ENCODE data around the gene ZCCHC7. TPM values are rescaled to one million over a fixed set of nuclear protein-coding genes. Genes with fewer than 3 reads are reported as not detected.

The ZCCHC7 gene
- total RNA-seq, 1 donor from 2014 or later = 20.9 TPM

DNA sequence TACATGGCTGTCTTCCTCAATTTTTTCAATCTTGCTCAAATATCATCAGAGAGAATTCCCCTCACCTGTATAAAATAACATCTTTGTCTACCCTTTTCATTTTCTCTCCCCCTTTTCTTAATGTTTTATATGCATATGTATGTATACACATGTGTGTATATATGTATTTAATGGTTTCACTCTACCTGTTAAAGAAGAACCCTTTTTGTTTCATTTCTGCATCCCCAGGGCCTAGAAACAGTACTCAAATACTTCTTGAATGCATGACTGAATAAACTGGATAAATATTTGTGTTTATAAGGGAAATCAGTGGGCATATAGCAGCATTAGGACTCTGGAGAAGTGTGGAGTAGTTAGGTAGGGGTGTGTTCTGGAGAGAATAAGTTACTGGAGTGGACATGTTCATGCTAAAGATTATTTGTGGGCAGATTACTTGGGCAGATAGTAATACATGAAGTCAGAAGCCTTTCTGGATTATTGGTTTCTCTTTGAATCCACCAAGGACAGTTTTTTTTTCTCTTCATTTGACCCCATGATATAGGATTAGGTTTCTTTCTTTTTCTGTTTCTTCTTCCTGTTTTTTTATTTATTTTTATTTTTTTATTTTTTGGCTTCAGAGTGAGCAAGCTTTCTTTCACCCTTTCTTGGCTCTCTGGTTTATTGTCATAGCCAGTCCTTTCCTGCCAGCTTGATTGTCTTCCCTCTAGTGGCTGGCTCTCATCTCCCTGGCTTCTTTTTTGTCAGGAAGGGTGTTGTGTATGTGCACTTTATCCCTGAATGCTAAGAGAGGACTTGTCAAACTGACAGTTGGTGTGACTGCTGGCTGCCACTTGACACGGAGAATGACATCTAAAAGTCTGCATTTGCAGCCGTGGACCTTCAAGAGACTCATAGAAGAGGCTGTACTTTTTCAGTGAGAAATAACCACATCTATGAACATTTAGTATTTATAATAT, 89.3 kb downstream of the ZCCHC7 start:
- no peak for DNase-seq (ENCODE audit: low read depth)

DNA sequence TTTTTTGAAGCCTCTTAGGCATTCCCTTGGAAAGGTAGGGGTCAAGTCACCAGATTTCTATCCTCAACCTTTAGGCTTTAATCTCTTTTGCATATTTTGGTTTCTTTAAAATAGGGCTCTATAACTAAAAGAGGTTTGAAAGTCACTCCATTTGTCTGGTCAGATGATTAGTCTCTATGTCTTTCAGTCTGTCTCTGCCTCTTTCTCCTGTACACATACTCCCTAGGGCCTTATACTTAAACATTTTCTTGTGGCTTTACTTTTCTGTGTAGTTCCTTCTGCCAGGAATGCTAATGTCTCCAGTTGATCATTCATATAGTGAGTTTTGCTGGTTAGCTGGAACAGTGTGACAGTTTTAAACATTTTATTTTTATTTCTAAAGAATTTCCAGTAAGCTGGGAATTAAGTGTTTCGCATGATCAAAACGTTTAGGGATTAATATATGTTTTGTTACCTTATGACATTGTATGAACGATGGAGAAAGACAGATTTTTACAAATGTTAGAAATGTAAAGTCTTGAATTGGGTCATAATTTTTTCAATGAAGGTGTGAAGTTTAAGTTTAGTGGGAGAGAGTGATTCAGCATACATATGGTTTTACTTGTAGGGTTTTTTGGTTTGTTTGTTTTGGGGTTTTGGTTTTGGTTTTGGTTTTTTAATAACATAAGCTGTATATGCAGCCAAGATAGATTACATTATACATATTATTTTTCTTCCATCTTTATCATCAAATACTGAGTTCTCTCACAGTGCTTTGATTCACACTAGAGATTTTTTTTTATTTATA, 90.6 kb downstream of the ZCCHC7 start:
- no peak for DNase-seq (ENCODE audit: low read depth)

DNA sequence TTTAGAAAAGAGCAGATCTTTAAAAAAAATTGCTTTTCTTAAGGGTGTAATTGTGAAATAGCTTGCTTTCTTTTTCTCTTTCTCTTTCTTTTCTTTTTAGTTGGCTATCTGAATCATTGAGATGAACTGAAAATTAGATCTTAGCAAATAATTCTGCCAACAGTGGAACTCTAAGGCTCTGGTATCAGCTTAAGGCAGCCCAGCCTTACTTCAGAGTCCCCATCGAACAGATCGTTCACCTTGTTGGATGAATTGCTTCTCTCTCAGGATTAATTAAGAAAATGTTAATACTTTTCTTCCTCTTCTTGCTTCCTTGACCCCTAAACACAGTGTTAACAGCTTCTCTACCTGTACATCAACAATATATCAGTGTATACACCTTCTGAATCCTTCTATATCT, 92.1 kb downstream of the ZCCHC7 start:
- DNase-seq (ENCODE audit: low read depth) = no peak

- no peak for DNase-seq (ENCODE audit: low read depth)
Observed at GRCh38 chr9:37215381-37215780, 95.0 kb downstream of the ZCCHC7 start.

DNA sequence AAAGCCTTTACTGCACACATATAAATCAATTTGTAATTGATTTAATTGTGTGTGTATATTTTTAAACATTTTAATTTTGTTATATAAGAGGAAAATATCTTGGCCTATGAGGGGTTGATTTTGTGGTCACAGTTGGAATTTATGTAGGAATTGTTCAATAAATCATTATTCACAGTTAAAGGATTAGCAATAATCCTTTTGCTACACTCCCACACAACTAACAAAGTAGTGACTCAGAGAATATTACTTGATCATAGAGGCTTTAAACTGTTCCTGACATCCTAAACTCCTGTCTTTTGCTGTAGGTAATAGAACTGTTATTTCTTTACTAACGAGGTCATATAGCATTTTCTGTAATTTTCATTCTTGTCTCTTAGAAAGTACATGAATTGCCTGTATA, 95.5 kb downstream of the ZCCHC7 start:
- peak; percentile 69 for DNase-seq (ENCODE audit: low read depth)

DNA sequence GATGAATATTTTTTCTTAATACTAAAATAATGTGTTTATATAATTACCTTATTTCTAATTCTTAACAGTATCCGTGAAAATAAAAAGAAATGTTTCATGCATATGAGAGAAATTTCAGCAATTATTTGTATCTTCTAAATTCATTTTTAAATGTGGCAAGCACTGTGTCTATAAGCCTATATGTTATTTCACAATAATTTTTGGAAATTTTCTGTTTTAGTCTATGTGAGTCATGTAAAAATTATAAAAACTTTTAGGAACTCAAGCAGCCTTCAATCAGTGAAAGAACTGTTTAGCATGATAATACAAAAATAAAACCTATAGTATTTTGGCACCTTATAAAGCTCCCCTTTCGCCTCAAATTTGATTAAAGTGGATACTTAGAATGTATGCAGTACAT, 96.8 kb downstream of the ZCCHC7 start:
- DNase-seq (ENCODE audit: low read depth) = no peak

GRCh38 chr9:37218800-37219425, 98.5 kb downstream of the ZCCHC7 start:
- DNase-seq (ENCODE audit: low read depth) = no peak

- DNase-seq (ENCODE audit: low read depth) = peak; percentile 53
Observed at GRCh38 chr9:37220971-37221370, 100.6 kb downstream of the ZCCHC7 start.

DNA sequence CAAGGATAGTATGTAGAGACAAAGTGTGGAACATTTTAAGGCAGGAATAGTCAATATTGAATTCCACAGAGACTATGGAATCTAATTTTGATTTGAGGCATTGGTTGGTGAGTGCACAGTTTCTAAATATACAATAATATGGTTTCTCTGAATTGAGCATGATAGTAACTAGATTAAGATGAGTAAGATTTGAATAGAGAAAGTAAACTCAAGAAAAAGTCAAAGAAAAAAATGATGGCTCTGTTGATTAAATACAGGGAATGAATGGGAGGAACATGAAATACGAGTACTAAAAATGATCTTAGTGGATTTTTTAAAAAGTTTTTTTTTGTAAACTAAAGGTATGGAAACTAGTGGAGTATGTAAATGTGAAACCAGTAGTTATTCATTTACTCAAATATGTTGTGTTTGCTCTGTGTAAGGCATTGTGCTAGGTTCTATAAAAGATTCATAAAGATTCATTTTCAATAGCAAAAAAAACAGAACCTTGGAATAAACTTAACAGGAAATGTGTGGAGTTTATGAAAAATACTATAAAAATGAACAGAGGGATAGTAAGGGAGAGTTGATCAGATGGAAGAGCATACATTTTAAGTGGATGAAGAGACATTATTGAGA, 101.2 kb downstream of the ZCCHC7 start:
- DNase-seq (ENCODE audit: low read depth) = no peak

DNA sequence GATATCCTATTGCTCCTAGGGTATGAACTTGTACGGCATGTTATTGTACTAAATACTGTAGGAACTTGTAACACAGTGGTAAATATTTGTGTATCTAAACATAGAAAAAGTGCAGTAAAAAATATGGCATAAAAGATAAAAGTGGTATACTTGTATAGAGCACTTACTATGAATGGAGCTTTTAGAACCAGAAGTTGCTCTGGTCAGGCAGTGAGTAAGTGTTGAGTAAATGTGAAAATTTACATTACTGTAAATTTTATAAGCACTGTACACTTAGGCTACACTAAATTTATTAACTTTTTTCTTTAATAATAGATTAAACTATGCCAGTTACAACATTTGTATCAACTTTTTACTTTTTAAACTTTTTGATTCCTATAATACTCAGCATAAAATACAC, 109.1 kb downstream of the ZCCHC7 start:
- DNase-seq (ENCODE audit: low read depth) = no peak

DNA sequence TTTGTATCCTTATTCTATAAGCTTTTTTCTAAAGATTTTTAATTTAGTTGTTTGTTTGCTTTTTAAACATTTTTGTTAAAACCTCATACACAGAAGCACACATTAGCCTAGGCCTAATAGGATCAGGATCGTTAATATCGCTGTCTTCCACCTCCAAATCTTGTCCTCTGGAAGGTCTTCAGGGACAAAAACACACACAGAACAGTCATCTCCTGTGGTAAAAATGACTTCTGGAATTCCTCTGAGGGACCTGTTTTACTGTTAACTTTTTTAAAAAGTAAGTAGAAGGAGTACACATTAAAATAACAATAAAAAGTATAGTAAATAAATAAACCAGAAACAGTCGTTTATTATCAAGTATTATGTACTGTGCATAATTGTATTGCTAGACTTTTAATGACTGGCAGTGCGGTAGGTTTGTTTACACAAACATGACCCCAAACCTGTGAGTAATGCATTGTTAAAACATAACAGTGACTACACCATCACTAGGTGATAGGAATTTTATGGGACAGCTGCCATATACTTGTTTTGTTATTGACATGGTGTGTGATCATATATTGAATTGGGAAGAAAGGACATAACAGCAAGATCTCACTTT, 109.6 kb downstream of the ZCCHC7 start:
- DNase-seq (ENCODE audit: low read depth) = peak; percentile 74

GRCh38 chr9:37236822-37237221, 116.4 kb downstream of the ZCCHC7 start:
- DNase-seq (ENCODE audit: low read depth) = no peak

GRCh38 chr9:37238122-37238521, 117.7 kb downstream of the ZCCHC7 start:
- DNase-seq (ENCODE audit: low read depth) = no peak

DNA sequence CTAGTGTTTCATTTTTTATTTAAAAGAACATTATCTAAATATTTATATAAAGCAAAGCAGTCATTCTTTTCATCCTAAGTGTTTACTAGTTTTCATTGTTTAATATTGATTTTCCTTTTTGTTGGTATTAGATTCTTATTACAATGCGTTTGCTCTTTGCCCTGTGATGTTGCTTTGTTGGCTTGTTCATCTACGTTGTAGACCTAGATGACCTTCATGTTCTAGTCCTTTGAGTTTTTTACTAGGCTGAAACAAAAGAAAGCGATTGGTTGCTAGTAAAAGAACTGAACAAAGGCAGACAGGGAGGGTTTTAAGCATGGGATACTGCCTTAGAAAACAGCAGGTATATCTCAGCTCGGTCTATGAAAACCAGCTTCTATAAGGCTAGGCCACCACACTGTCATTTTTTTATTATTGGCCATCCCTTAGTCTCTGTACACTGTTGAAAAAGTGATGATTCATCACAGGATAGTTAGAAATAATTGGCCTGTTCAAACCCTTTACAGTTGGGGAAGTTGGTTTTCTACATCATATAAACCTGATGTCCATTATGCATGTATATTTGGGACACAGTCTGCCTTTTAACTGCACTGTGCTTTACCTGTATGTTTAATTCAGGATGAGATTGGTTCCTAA, 119.0 kb downstream of the ZCCHC7 start:
- DNase-seq (ENCODE audit: low read depth) = no peak

DNA sequence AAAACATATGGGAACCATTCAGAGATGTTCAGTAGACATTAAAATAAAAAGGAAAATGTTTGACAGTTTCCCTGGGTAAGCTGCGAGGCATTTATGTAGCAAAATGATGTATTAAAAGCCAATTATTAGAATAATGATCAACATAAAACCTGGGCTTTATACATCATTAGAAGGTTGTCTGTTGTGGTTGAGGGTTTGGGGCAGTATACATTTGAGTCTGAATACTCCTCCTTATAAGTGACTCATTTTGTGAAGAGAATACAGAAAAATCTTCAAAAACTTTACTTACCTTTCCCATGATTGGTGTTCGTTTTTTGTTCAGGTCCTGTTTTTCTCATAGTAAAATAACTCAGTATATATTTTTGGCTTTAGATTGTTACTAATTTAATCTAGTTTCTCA, 119.5 kb downstream of the ZCCHC7 start:
- DNase-seq (ENCODE audit: low read depth) = no peak

DNA sequence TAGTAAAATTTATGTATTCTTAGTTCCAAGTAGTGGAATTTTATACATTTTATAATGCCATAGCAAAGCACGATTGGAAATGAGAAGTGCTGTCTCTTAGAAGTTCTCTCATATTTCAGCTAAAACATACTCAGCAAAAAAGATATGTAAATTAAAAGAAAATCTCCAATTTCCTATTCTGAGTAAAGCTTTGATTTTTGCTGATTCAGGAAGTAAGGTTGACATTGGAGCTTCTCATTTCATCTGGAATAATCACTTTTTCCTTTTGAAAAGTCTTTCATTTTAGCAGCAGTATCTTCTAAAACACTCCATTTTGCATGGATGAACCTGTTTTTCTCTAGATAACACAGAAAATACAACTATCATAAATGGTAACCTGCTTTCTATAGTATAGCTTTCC, 121.0 kb downstream of the ZCCHC7 start:
- DNase-seq (ENCODE audit: low read depth) = no peak

GRCh38 chr9:37242089-37242488, 121.7 kb downstream of the ZCCHC7 start:
- DNase-seq (ENCODE audit: low read depth) = no peak

- no peak for DNase-seq (ENCODE audit: low read depth)
Observed at GRCh38 chr9:37243588-37244345, 123.4 kb downstream of the ZCCHC7 start.

GRCh38 chr9:37246826-37247225, 126.5 kb downstream of the ZCCHC7 start:
- DNase-seq (ENCODE audit: low read depth) = no peak

GRCh38 chr9:37248651-37249163, 128.3 kb downstream of the ZCCHC7 start:
- no peak for DNase-seq (ENCODE audit: low read depth)
